Keratinocyte (primary cell): ENCODE results near the gene DAB1.

Source experiments
- CTCF ChIP-seq, 3 experiments: IDR thresholded peaks in 1 of 3; conservative IDR thresholded peaks in 1 of 3; optimal IDR thresholded peaks in 1 of 3; 2 replicates in 2 of 3; 3 replicates in 1 of 3; pipeline versions ENCODE3 to v1.5.1; 2011; ENCODE audit warnings: low read length in 3 of 3, mild to moderate bottlenecking in 3 of 3, moderate library complexity in 2 of 3, control low read depth in 1 of 3, inconsistent platforms in 1 of 3; ENCODE audit not compliant: insufficient read depth in 2 of 3; ENCODE audit errors: extremely low read depth in 1 of 3
- EZH2 ChIP-seq: IDR thresholded peaks from one replicate; pipeline ENCODE4 v1.6.1; 2012; ENCODE audit warnings: inconsistent platforms, mild to moderate bottlenecking, low read length, moderate library complexity

DNA sequence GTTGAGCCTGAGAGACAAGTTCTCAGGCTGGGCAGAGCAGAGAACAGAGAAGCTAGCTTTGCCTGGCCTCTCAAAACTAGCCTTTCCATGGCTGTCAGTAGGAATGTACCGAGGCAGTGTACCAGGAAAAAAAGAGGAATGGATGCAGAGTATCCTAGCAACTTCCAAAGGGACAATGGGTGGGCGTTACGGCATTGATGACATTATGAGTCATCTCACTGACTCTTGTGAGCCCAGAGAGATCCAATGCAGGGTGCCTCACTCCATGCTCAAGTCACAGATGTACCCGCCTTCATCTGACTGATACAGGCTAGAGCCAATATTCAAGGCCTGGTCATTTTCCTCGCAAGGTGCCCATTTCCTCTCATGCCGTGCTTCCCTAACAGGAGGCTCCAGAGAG lies 406.7 kb downstream of the DAB1 start:
- TF ChIP-seq CTCF (optimal IDR thresholded peaks at IDR 0.05 in 1 of 3, IDR thresholded peaks at IDR 0.05 in 1 of 3, conservative IDR thresholded peaks at IDR 0.05 in 1 of 3; ENCODE audit: extremely low read depth in 1 of 3, insufficient read depth in 2 of 3, low read length in 3 of 3): no peak
- no peak for TF ChIP-seq EZH2
